ENCODE measurements around the gene C12orf50.

The C12orf50 gene, protein sequence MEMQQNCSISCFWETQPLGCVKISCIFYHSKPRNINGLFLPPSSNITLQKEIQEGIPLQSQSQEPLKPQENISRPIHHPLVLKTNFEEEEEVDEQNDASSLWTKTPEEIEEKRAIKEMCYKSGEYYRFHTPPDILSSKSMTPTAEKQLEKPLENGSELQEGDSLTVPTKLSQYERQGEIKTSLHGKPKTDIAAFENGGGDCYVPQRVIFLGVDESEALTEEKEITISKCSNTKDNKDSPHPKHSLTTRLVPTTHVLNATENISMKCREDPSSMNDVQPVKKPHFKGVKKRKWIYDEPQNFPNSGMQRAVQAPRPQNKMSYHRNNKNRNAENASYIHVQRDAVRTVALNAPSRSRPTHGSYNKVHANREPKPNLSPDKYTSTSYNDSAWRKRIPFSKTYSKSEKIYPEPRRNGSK

DNA sequence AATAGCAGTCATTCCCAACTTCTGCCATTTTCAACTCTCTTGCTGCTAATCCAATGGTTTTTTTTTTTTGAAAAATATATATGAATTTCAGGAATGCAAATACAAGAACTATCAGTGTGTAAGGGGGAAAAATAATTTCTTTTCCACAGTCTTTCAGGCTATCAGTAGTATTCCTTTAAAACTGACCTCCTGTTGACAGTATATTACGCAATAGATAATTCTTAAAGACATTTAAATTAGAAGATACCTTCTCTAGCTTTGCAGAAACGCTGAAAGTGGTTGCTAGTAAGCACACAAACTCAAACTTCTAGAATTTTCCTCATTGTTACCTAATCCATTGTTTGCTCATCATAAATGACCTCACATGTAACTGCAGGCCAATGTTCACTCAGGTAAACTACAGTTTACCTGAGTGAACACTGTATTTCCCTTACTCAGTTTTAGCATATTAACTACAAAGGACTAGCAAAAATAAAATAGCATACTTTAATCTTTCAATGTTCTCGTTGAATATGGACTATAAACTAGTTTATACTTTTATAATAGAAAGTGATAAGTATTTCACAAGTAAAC is at the start of gene C12orf50:
TSS of gene C12orf50 (minus strand) at position 309 of the 573 bp plus-strand sequence. CDS start 2,439 bp downstream, outside the sequence.
- Histone ChIP-seq H3K9ac (ENCODE audit: low read length) (no peak within 1 kb of the TSS), H3K27ac (ENCODE audit: low read depth, low read length) (no peak within 1 kb of the TSS), H3K4me3 (ENCODE audit: low read depth, low read length) (no peak within 1 kb of the TSS), H3K9me3 (ENCODE audit: control insufficient read depth, insufficient read depth, low read depth, low read length) (peaks cover 16% of the 10 kb centered on the region), H3K4me1 (ENCODE audit: control insufficient read depth, insufficient read depth, low read length) (no peaks in the 10 kb centered on the region), H3K36me3 (ENCODE audit: control insufficient read depth, insufficient read depth, low read length) (no peaks in the 10 kb centered on the region), H3K27me3 (ENCODE audit: control insufficient read depth, insufficient read depth, low read length) (no peaks in the 10 kb centered on the region)

- no peaks in the 10 kb centered on the region; the same call in 1 of the 2 replicates for H3K36me3 ChIP-seq (ENCODE audit: control insufficient read depth, insufficient read depth, low read length)
- H3K4me1 ChIP-seq (ENCODE audit: control insufficient read depth, insufficient read depth, low read length): no peaks in the 10 kb centered on the region
- no peaks in the 10 kb centered on the region for H3K27me3 ChIP-seq (ENCODE audit: control insufficient read depth, insufficient read depth, low read length)
- no peak overlapping the region for H3K4me3 ChIP-seq (ENCODE audit: low read depth, low read length)
- no peaks in the 10 kb centered on the region for H3K9me3 ChIP-seq (ENCODE audit: control insufficient read depth, insufficient read depth, low read depth, low read length)
- H3K27ac ChIP-seq (ENCODE audit: low read depth, low read length): no peak overlapping the region
- no peak overlapping the region for H3K9ac ChIP-seq (ENCODE audit: low read length)
Measured at GRCh38 chr12:88067301-88067700, 38.1 kb upstream of the C12orf50 start.

DNA sequence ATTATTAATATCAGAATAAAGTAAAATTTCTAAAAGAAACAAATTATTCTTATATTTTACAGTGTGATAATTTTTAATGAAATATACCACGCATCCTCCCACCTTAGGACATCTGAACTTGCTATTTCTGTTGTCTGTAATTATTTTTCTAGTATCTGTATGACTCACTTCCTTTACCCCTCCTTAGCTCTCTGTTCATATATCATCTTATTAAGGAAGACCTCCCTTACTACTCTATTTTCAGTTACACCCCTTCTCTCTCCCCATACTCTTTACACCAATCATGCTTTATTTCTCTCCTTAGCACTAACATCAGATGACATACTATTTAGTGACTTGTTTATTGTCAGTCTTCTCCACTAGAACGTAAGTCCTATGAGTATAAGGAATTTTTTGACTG is 34.2 kb upstream of the C12orf50 start:
- Histone ChIP-seq H3K36me3 (ENCODE audit: control insufficient read depth, insufficient read depth, low read length) (peaks cover 1% of the 10 kb centered on the region; the same call in 1 of the 2 replicates), H3K4me1 (ENCODE audit: control insufficient read depth, insufficient read depth, low read length) (no peaks in the 10 kb centered on the region), H3K27ac (ENCODE audit: low read depth, low read length) (no peak overlapping the region), H3K9ac (ENCODE audit: low read length) (no peak overlapping the region), H3K4me3 (ENCODE audit: low read depth, low read length) (no peak overlapping the region), H3K27me3 (ENCODE audit: control insufficient read depth, insufficient read depth, low read length) (no peaks in the 10 kb centered on the region), H3K9me3 (ENCODE audit: control insufficient read depth, insufficient read depth, low read depth, low read length) (no peaks in the 10 kb centered on the region)

DNA sequence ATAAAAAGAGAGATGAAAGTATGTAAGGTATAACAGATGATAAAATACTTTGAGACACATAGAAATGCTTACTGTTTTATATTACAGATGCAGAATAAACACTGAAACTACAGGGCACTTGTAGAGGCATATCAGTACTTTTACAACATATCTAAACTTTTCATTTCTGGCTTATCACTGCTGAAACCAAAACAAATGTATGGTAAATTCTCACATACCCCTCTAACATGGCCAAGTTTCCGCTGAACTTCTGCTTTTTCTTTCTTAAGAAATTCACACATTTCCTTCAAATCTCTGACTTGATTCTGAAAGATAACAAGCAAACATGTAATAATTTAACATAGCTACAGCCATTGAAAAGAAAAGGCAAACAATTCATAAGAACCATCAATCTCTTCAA is 33.3 kb upstream of the C12orf50 start:
- no peaks in the 10 kb centered on the region for H3K9me3 ChIP-seq (ENCODE audit: control insufficient read depth, insufficient read depth, low read depth, low read length)
- H3K36me3 ChIP-seq (ENCODE audit: control insufficient read depth, insufficient read depth, low read length): peaks cover 7% of the 10 kb centered on the region
- H3K27ac ChIP-seq (ENCODE audit: low read depth, low read length): no peak overlapping the region
- no peak overlapping the region for H3K9ac ChIP-seq (ENCODE audit: low read length)
- no peaks in the 10 kb centered on the region for H3K4me1 ChIP-seq (ENCODE audit: control insufficient read depth, insufficient read depth, low read length)
- H3K4me3 ChIP-seq (ENCODE audit: low read depth, low read length): no peak overlapping the region
- no peaks in the 10 kb centered on the region for H3K27me3 ChIP-seq (ENCODE audit: control insufficient read depth, insufficient read depth, low read length)

DNA sequence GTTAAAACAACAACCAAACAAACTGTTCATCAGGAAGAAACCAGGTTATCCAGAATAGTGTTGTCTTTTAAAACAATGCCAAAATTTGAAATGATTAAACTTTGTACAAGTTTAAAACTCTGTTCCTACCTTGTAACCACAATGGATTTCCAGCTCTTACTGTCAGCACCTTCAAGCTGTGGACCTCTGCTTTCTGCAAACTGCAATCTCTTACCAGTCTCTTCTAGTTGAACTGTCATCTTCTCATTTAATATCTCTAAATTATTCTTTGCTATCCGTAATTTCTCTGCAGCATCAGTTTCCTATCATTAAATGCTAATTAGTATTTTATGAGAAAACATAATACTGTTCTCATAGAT is 29.5 kb upstream of the C12orf50 start:
- Histone ChIP-seq H3K27ac (ENCODE audit: low read depth, low read length) (no peak overlapping the region), H3K9me3 (ENCODE audit: control insufficient read depth, insufficient read depth, low read depth, low read length) (no peaks in the 10 kb centered on the region), H3K27me3 (ENCODE audit: control insufficient read depth, insufficient read depth, low read length) (no peaks in the 10 kb centered on the region), H3K4me1 (ENCODE audit: control insufficient read depth, insufficient read depth, low read length) (no peaks in the 10 kb centered on the region), H3K9ac (ENCODE audit: low read length) (no peak overlapping the region), H3K4me3 (ENCODE audit: low read depth, low read length) (no peak overlapping the region), H3K36me3 (ENCODE audit: control insufficient read depth, insufficient read depth, low read length) (peaks cover 21% of the 10 kb centered on the region)

DNA sequence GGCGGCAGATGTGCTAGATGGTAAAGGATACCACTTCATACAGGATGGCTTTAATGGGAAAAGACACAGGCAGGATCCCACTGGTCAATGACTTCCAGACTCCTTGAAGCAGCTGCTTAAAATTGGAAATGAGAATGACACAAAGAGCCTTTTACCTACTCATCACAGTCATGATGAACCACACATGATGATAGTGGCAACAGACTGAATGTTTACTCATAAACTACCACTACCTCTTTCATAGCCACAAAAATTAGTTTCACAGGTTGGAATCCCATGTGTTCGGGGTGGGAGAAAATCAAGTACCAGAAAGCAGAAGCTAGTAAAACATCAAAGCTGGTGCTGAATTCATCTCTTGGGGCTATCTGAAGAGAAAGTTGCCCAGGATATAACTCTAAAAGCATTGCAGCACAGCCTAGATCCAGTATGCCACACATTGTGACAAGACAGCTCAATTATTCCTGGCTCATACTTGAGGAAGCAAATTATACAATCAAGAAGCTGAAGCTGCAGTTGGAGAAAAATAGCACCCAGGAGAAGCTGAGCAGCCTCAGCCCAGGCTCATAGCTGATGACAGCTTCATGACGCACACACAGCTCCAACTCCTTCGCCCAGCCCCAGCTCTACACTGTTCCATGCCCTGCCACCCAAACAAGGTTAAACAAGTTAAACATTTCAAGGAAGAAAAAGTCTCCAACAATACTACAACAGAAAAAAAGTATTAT is 29.0 kb upstream of the C12orf50 start:
- no peaks in the 10 kb centered on the region for H3K4me1 ChIP-seq (ENCODE audit: control insufficient read depth, insufficient read depth, low read length)
- H3K4me3 ChIP-seq (ENCODE audit: low read depth, low read length): no peak overlapping the region
- no peak overlapping the region for H3K9ac ChIP-seq (ENCODE audit: low read length)
- peaks cover 21% of the 10 kb centered on the region for H3K36me3 ChIP-seq (ENCODE audit: control insufficient read depth, insufficient read depth, low read length)
- no peaks in the 10 kb centered on the region for H3K9me3 ChIP-seq (ENCODE audit: control insufficient read depth, insufficient read depth, low read depth, low read length)
- H3K27ac ChIP-seq (ENCODE audit: low read depth, low read length): no peak overlapping the region
- H3K27me3 ChIP-seq (ENCODE audit: control insufficient read depth, insufficient read depth, low read length): no peaks in the 10 kb centered on the region

DNA sequence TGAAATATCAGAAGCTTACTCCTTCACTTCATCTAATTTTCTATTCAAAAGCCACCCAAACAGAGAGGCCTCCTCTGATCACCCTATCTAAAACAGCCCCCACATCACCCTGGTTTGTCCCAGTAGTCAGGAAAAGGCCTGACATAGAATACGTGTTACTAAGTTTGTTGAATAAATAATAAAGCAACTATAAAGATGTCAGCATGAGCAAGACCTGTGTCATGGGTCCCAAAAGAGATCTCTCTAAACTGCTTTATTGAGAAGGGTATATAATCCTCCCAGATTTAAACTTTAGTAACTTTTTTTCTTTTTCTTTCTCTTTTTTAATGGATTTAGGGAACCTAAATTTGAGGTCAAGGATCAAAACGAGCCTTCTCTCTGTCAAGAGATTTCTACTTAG is 27.4 kb upstream of the C12orf50 start:
- H3K27ac ChIP-seq (ENCODE audit: low read depth, low read length): no peak overlapping the region
- H3K9me3 ChIP-seq (ENCODE audit: control insufficient read depth, insufficient read depth, low read depth, low read length): no peaks in the 10 kb centered on the region
- no peaks in the 10 kb centered on the region for H3K27me3 ChIP-seq (ENCODE audit: control insufficient read depth, insufficient read depth, low read length)
- no peak overlapping the region for H3K4me3 ChIP-seq (ENCODE audit: low read depth, low read length)
- no peak overlapping the region for H3K9ac ChIP-seq (ENCODE audit: low read length)
- H3K36me3 ChIP-seq (ENCODE audit: control insufficient read depth, insufficient read depth, low read length): peaks cover 21% of the 10 kb centered on the region
- H3K4me1 ChIP-seq (ENCODE audit: control insufficient read depth, insufficient read depth, low read length): no peaks in the 10 kb centered on the region

DNA sequence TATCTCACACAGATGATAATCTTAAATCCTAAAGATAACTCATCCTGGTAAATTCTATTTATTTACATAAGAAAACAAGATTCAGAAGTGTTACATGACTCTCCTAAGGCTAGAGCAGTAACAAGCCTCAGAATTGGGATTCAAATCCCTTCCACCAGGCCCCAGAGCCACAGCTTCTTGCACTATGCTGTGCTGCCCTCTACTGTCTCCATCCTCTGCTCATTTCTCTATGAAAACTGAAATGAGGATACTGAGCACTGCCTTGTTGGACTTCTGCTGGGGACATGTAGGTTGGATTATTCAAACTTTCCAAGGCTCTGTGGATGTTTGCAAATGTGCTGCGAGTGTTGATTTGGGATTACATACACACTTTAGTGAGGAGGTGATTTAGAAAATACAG is 23.5 kb upstream of the C12orf50 start:
- Histone ChIP-seq H3K36me3 (ENCODE audit: control insufficient read depth, insufficient read depth, low read length) (peaks cover 45% of the 10 kb centered on the region), H3K9ac (ENCODE audit: low read length) (no peak overlapping the region), H3K27ac (ENCODE audit: low read depth, low read length) (no peak overlapping the region), H3K9me3 (ENCODE audit: control insufficient read depth, insufficient read depth, low read depth, low read length) (no peaks in the 10 kb centered on the region), H3K4me3 (ENCODE audit: low read depth, low read length) (no peak overlapping the region), H3K27me3 (ENCODE audit: control insufficient read depth, insufficient read depth, low read length) (no peaks in the 10 kb centered on the region), H3K4me1 (ENCODE audit: control insufficient read depth, insufficient read depth, low read length) (no peaks in the 10 kb centered on the region)

DNA sequence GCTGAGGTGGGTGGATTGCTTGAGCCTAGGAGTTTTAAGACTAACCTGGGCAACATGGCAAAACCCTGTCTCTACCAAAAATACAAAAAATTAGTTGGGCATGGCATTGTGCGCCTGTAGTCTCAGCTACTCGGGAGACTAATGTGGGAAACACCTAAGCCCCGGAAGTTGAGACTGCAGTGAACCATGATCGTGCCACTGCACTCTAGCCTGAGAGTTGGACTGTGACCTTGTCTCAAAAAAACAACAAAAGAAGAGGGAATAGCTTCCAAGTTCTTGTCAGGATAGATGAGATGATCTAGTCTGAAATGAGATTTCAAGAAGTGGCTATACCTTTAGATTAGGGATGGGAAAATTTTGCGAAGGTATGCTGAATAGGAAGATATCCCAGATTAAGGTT is 14.8 kb upstream of the C12orf50 start:
- H3K36me3 ChIP-seq (ENCODE audit: control insufficient read depth, insufficient read depth, low read length): peaks cover 57% of the 10 kb centered on the region
- H3K4me3 ChIP-seq (ENCODE audit: low read depth, low read length): no peak overlapping the region
- H3K27ac ChIP-seq (ENCODE audit: low read depth, low read length): no peak overlapping the region
- H3K4me1 ChIP-seq (ENCODE audit: control insufficient read depth, insufficient read depth, low read length): peaks cover 5% of the 10 kb centered on the region; the same call in 1 of the 2 replicates
- H3K9me3 ChIP-seq (ENCODE audit: control insufficient read depth, insufficient read depth, low read depth, low read length): no peaks in the 10 kb centered on the region
- H3K9ac ChIP-seq (ENCODE audit: low read length): no peak overlapping the region
- no peaks in the 10 kb centered on the region for H3K27me3 ChIP-seq (ENCODE audit: control insufficient read depth, insufficient read depth, low read length)

DNA sequence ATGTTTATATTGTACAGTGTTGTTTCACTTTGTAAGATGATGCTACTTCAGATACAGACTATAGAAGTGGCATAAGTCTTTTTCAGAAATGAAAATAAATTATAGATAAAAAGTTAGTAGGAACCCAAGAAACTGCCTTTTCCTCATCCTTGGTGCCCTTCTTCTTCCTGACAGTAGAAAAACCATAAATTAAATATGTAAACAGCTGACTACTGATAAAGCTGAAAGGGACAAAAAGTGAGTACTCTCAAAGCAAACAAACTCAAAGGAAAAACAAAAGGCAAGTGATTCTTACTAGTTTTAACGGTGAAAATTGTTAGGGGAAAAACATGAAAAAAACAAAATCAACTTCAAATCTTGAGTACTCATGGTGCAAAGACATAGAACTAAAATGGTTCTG is 8.6 kb upstream of the C12orf50 start:
- H3K36me3 ChIP-seq (ENCODE audit: control insufficient read depth, insufficient read depth, low read length): no peaks in the 10 kb centered on the region
- H3K27me3 ChIP-seq (ENCODE audit: control insufficient read depth, insufficient read depth, low read length): no peaks in the 10 kb centered on the region
- no peak overlapping the region for H3K9ac ChIP-seq (ENCODE audit: low read length)
- H3K4me3 ChIP-seq (ENCODE audit: low read depth, low read length): no peak overlapping the region
- 0 out of 2 replicates have a peak, but pooled peaks cover under 1% of the 10 kb centered on the region for H3K9me3 ChIP-seq (ENCODE audit: control insufficient read depth, insufficient read depth, low read depth, low read length)
- H3K27ac ChIP-seq (ENCODE audit: low read depth, low read length): no peak overlapping the region
- H3K4me1 ChIP-seq (ENCODE audit: control insufficient read depth, insufficient read depth, low read length): peaks cover 21% of the 10 kb centered on the region; the same call in 1 of the 2 replicates

All from HUES6 (cell line).